Endometrial microvascular endothelial cells (primary cell): ENCODE results near the gene TNFRSF18. TPM values are rescaled to one million over a fixed set of nuclear protein-coding genes. Genes with fewer than 3 reads are reported as not detected.
"Not testable (repeated sequence)": the region's sequence is repeated elsewhere in the genome, so short reads cannot be mapped to it uniquely, and the experiment has no call there.

Experiments used
- in situ Hi-C: cut with HindIII; loops from 2 replicates; pipeline ENCODE4 v1.10.0; 2017; ENCODE audit warnings: low sequenced_read_pairs, low pct_unique_long_range_greater_than_20kb; ENCODE audit errors: inconsistent ontology term
- total RNA-seq: library from RNA; depleted of rRNA; stranded (reverse); fragments of >200 nt; gene quantifications from one replicate; pipeline ENCODE4 v1.2.3, GENCODE V29; 2015; ENCODE audit errors: inconsistent ontology term

The TNFRSF18 gene, protein sequence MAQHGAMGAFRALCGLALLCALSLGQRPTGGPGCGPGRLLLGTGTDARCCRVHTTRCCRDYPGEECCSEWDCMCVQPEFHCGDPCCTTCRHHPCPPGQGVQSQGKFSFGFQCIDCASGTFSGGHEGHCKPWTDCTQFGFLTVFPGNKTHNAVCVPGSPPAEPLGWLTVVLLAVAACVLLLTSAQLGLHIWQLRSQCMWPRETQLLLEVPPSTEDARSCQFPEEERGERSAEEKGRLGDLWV
- total RNA-seq = not detected

GRCh38 chr1:1206376-1206965 is at the start of gene TNFRSF18:
Gene TNFRSF18, minus strand, starts transcription at chr1:1206592. Its CDS starts 21 bp downstream, at chr1:1206571.
- in situ Hi-C loops = no loop called here

- in situ Hi-C loops = no loop called here
Measured at GRCh38 chr1:1255611-1256010, 49.2 kb upstream of the TNFRSF18 start.

DNA sequence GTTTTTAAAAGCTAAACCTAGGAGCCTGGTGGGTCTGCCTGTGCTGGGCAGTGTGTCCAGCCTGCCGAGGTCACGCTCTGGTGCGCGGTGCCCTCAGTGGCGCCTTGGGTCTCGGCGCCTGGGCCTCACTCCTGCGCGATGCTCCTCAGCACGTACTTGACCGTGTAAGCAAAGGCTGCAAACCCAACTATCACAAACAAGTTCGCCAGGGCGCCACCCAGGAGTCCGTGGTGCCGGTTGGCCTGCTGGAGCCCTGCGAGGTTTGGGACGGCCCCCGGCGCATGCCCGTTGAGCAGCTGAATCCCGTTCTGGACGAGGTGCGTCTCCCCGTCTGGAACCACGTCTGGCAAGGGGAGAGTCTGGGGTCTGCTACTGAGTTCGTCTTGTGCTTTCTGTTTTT is 48.7 kb upstream of the TNFRSF18 start:
- in situ Hi-C loops = no loop called here

DNA sequence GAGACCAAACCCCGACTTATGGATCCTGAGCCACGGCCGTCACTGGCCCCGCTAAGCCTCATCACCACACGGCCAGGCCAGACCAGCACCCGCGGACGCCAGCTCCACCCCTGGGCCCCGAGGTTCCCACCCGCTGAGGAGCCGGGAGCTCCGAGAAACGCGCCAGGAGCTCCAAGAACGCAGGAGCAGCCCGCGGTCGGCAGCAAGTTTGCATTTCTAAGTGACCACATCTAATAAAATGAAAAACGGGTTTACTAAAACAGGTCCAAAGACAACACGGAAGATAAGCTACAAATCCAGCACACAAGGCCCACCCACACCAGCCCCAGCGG is 48.2 kb upstream of the TNFRSF18 start:
- in situ Hi-C loops = no loop called here

DNA sequence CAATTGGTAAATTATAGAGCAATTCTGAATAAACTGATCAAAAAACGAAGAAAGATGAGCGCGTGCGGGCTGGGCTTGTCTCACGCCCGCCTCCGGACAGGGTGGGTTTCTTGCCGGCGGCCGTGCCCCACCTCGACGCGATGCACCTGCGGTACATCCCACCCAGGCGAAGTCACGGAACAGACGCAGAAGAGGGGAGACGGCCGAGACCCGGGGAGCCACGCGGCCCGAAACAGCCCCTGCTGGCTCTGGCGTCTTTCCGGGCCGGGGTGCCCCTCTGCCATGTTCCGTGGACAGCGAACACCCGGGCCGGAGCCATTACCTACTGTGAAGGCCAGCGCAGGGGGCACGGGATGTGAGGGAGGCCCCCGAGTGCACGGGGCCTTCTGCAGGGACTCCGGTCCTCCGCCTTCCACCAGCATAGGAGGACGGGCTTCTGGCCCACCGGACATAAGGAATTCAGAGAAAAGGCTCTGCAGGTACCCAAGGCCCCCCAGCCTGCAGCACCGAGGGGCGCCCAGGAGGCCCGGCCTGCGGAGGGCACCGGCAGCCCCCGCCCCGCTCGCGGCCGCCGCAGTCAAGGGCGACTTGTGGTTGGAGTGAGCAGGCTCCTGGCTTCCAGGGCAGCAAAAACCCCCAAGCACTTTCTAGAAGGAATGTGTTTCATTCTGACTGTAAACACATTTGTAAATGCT is 47.7 kb upstream of the TNFRSF18 start:
- in situ Hi-C loops = no loop called here

GRCh38 chr1:1253314-1253713 is 46.9 kb upstream of the TNFRSF18 start:
- in situ Hi-C loops = no loop called here

GRCh38 chr1:1250786-1251284 is 44.4 kb upstream of the TNFRSF18 start:
- in situ Hi-C loops = no loop called here

- in situ Hi-C loops = not testable (repeated sequence)
Measured at GRCh38 chr1:1248009-1248913, 41.9 kb upstream of the TNFRSF18 start.

DNA sequence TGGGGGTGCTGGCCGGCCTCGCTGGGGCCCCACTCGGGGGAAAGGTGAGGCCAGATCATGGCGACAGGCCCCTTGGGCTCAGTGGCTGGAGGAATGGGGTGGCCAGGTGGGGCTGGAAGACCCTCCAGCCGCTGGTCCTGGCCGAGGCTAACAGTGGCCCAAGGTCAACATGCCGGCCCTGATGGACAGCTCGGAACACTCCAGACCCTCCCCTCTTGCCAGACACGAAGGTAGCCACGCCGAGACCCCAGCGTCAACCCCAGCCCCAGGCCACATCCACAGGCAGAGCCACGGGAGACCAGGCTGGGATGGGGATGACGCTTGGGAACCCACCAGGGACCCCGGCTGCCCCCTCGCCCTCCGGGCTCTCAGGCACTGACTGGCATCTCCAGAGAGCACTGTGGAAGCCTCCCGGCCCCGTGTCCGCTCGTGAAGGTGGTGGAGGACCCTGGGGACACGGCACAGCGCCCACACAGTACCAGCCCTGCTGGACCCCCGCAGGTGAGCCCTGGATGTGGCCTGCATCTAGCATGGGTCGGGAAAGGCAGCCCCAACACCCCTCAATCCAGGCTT is 41.0 kb upstream of the TNFRSF18 start:
- in situ Hi-C loops = no loop called here

GRCh38 chr1:1246577-1247340 is 40.4 kb upstream of the TNFRSF18 start, which contains the start of gene C1QTNF12:
Gene C1QTNF12, minus strand, starts transcription at chr1:1246722. Its CDS starts 32 bp downstream, at chr1:1246690.
- in situ Hi-C loops = no loop called here

GRCh38 chr1:1245817-1246576 is 39.6 kb upstream of the TNFRSF18 start:
- in situ Hi-C loops = no loop called here

GRCh38 chr1:1245178-1245816 is 38.9 kb upstream of the TNFRSF18 start:
- in situ Hi-C loops = no loop called here

- in situ Hi-C loops = no loop called here
Measured at GRCh38 chr1:1244192-1244811, 37.9 kb upstream of the TNFRSF18 start.

DNA sequence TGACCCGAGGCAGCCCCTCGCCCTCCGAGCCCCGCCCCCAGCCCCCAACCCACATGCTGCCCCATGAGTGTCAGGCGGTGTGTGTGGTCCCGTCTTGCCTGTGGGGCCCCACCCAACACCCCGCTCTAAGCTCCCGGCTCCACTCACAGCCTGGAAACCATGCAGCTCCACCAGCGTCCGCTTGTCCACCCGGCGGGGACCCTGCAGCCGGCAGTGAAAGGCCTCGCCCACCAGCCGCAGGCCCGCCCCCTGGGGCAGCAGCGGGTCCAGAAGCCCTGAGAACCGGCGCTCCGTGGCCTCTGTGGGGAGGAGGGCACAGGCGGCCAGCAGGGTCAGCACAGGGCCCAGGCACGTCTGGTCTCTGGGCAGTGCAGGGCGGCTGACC is 37.4 kb upstream of the TNFRSF18 start:
- in situ Hi-C loops = no loop called here

DNA sequence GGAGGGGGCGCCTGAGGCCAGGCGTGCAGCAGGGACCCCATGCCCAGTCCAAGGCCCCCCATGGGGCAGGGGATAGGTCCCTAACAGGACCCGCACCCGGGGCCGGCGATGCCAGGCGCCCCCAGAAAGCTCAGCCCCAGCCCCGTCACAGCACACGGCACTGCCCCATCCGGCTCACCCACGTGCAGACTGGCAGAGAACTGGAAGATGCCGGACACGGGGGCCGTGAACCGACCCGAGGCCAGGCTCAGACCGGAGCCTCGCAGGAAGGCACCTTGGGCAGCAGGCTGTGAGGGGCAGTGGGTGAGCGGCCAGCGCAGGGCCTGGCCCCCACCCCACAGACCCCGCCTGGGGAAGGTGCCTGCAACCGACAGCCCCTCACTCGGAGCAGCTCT is 36.9 kb upstream of the TNFRSF18 start:
- in situ Hi-C loops = no loop called here

DNA sequence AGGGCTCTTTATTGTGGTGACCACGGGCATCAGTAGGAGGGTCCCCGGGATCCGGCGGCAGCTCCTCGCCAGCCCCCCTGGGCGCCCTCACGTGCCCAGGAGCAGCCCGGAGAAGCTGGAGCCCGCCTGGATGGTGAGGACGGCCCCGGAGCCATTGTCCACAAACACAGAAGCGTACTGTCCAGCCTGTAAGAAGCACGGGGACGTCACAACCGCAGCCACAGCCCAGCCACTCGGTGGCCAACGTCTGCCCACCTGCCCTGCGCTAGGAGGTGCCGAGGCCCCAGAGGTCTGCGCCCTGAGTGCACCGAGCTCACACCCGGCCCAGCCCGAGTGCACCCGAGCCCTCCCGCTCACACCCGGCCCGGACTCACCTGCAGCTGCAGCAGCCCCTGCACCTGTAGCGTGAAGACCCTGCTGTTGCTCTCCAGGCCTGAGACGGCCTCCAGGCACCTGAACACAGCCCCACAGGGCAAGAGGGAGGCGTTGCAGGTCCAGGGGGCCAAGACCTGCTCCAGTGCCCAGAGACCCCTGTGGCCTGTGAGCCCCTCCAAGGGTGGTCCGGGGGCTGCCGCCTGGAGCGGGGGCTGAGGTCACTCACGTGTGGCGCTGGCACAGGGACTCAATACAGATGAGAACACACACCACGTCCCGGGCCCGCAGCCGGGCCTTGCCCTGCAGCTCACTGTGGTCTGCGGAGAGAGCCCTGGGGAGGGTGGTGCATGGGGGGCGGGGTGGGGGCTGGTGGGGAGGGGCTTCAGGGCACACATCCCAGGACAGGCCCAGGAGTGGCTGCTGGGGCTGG is 36.3 kb upstream of the TNFRSF18 start:
- in situ Hi-C loops = no loop called here
